GM12875 (cell line): ENCODE measurements around the gene KLK4.
A peak's percentile ranks its signal among the peaks of the same experiment; 100 is the strongest.

Experiments
- H3K4me3 ChIP-seq: one replicate; pipeline ENCODE4 v1.5.1; 2011; ENCODE audit warnings: low read depth, low read length, control low read depth
- TF ChIP-seq, protein P1 (sequence below): IDR thresholded peaks from 2 replicates; pipeline ENCODE4 v1.5.1; 2011; ENCODE audit warnings: low read depth, mild to moderate bottlenecking, control low read depth, inconsistent platforms, low read length, moderate library complexity, borderline replicate concordance; ENCODE audit not compliant: insufficient read depth

The KLK4 gene

GRCh38 chr19:50880241-50880640, 31.0 kb downstream of the KLK4 start:
- TF ChIP-seq, protein P1, sequence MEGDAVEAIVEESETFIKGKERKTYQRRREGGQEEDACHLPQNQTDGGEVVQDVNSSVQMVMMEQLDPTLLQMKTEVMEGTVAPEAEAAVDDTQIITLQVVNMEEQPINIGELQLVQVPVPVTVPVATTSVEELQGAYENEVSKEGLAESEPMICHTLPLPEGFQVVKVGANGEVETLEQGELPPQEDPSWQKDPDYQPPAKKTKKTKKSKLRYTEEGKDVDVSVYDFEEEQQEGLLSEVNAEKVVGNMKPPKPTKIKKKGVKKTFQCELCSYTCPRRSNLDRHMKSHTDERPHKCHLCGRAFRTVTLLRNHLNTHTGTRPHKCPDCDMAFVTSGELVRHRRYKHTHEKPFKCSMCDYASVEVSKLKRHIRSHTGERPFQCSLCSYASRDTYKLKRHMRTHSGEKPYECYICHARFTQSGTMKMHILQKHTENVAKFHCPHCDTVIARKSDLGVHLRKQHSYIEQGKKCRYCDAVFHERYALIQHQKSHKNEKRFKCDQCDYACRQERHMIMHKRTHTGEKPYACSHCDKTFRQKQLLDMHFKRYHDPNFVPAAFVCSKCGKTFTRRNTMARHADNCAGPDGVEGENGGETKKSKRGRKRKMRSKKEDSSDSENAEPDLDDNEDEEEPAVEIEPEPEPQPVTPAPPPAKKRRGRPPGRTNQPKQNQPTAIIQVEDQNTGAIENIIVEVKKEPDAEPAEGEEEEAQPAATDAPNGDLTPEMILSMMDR, result no peak

DNA sequence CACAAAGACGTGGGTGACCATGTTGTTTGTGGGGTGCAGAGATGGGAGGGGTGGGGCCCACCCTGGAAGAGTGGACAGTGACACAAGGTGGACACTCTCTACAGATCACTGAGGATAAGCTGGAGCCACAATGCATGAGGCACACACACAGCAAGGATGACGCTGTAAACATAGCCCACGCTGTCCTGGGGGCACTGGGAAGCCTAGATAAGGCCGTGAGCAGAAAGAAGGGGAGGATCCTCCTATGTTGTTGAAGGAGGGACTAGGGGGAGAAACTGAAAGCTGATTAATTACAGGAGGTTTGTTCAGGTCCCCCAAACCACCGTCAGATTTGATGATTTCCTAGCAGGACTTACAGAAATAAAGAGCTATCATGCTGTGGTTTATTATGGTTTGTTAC, 32.3 kb downstream of the KLK4 start:
- TF ChIP-seq, protein P1, result no peak
- no peak overlapping the region for H3K4me3 ChIP-seq

More at GRCh38 chr19:50880241-50880640, 31.0 kb downstream of the KLK4 start:
- no peak overlapping the region for H3K4me3 ChIP-seq

DNA sequence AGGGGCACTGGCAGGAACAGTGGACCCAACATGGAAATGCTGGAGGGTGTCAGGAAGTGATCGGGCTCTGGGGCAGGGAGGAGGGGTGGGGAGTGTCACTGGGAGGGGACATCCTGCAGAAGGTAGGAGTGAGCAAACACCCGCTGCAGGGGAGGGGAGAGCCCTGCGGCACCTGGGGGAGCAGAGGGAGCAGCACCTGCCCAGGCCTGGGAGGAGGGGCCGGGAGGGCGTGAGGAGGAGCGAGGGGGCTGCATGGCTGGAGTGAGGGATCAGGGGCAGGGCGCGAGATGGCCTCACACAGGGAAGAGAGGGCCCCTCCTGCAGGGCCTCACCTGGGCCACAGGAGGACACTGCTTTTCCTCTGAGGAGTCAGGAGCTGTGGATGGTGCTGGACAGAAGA, 33.9 kb downstream of the KLK4 start:
- H3K4me3 ChIP-seq, result no peak overlapping the region
- TF ChIP-seq, protein P1, result no peak

GRCh38 chr19:50876456-50876855, 34.7 kb downstream of the KLK4 start:
- TF ChIP-seq, protein P1, result no peak
- no peak overlapping the region for H3K4me3 ChIP-seq

DNA sequence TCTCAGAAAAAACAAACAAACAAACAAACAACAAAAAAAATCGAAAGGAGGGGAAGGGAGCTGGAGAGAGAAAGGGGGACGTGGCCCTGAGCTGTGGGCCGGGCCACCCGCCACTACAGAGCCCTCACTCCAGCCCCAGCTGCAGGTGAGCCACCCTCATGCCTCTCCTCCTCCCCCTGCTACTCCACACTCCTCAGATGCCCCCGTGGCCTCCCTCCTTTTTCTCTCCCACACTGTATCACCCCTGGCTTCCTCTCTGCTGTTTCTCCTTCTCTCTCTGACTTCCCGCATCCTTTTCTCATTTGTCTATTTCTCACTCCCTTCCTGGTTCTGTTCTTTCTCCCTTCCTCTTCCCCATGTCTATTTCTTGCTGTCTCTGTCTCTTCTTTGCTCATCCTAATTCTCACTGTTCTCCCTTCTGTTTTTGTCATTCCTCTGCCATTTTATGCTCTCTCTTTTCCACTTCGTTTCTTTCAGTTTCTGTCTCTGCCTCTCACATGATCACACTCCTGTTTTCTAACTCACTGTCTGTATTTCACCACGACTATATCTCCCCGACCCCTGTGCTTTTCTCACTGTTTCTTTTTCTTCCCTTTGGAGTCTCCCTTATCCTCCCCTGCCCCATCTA, 35.3 kb downstream of the KLK4 start:
- TF ChIP-seq, protein P1, result no peak
- H3K4me3 ChIP-seq, result peak overlapping the region; percentile 10

DNA sequence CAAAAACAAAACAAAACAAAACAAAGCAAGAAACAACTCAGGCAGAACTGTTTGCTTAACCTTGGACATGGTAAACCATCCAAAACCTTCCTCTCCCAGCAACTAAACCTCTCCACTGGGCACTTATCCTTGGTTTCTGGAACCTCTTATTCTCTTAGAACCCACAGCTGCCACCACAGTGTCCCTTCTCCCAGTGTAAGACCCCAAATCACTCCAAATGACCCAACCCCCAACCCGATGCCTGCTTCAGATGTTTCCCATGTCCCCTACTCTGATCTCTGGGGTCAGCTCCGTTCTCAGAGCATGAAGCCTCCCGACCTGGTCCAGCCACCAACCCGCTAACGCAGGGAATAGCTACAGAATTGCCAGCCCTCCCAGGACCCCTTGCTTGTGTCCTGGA, 37.0 kb downstream of the KLK4 start:
- TF ChIP-seq, protein P1, result no peak
- H3K4me3 ChIP-seq, result no peak overlapping the region

- no peak within 1 kb of the TSS for H3K4me3 ChIP-seq
- TF ChIP-seq, protein P1, result no peak
These were observed 38.1 kb downstream of the KLK4 start, which contains the start of gene KLK2 for GRCh38 chr19:50873056-50873455. Gene KLK2 (plus strand): TSS chr19:50873439. CDS start chr19:50873474, 35 bp downstream.
